GM19328 (cell line): ENCODE data around the gene STYXL2.

ENCODE experiments used
- ATAC-seq: cut with Tn5 transposase; IDR thresholded peaks from one replicate; pipeline ENCODE4 v1.9.1; 2021; ENCODE audit warnings: mild to moderate bottlenecking, moderate library complexity; ENCODE audit not compliant: unreplicated experiment

STYXL2 gene

DNA sequence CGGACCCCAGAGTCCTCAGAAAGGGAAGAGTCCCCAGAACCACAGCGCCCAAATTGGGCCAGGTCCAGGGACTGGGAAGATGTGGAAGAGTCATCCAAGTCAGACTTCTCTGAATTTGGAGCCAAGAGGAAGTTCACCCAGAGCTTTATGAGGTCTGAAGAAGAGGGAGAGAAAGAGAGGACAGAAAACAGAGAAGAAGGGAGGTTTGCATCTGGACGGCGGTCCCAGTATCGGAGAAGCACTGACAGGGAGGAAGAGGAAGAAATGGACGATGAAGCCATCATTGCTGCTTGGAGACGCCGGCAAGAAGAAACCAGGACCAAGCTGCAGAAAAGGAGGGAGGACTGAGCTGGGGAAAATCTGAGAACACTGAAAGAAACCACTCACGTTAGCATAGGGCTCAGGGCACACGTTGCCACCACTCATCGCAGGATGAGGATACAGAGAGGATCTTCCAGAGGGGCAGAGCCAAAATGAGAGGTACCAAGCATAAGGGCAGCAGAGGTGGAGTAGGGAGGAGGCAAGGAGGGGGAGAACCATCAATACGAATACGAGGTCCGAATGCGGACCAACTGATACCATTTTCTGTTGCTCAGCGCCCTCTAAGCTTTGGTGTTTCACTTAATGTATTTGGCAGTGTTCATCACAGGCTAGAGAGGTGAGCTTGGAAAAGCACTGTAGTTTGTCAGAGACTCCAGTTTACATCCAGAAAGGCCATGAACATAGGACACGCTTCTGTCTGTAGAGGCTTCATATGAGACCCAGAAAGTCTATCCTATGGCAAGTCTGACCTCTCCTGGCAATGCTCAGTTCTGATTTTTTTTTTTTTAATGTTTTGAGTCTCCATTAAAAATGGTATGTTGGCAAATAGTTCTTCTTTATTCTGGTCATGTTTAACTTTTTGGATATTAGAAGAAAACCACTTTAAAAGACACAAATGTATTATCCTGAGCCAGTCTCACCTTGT is 34.7 kb downstream of the STYXL2 start:
- no peak for ATAC-seq

DNA sequence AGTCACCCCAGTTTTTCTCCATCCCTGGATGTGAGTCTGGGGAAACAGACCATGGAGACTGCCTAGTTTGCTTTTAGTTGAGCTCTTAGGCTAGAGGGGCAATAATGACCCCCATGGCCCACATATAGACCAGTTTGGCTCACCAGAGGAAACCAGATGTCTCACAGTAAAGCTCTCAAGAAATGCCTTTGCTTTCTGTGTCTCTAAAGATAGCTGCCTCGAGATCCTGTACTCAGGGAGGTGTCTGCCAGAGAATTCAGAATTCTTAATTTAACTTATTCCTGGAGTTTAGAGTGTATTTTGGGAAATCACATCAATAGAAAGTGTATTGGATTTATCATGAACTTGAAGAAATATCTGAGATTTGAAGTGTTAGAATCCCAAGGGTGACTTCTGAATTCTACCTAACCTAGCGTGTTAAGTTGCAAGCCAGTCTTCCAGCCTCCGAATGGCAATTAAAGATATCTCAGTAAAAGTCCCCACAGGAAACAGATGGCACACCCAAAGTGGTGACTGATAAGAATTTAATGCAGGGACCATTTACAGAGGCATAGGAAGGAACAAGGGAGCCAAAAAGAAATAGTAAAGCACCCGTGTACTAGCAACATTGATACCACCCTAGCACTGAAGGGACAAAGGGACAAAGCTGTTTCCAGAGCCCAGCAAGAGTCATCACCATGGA is 37.1 kb downstream of the STYXL2 start:
- ATAC-seq, result no peak

DNA sequence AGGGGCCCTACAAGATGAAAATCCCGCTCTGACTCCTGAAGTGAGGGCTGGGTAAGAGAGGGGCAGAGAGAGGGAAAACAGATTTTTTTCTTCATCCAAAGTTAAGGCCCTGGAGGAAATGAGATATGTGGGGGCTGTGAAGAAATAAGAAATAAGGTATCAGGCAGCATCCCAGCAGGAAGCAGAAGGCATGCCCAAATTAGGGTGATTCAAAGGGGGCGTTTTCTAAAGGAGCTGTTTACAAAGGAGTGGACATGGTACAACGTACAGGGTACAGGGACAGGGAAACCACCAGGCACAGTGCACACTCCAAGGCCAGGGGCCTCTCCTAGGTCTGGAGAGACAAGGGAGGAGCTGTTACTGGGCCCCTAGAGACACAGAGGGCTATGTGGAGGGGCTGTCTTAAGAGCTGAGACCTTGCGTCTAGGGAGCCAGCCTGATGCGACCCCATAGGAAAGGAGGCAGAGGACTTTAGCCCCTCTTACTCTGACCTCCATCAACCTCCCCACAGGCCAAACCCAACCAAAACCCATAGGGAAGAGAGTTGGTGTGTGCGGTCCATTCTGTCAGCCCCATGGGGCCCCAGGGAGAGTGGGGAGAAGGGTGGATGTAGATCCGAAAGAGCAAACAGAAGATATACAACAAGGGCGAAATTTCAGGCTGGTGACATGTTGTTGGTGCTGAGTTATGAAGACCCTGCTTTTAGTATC is 38.6 kb downstream of the STYXL2 start:
- no peak for ATAC-seq

DNA sequence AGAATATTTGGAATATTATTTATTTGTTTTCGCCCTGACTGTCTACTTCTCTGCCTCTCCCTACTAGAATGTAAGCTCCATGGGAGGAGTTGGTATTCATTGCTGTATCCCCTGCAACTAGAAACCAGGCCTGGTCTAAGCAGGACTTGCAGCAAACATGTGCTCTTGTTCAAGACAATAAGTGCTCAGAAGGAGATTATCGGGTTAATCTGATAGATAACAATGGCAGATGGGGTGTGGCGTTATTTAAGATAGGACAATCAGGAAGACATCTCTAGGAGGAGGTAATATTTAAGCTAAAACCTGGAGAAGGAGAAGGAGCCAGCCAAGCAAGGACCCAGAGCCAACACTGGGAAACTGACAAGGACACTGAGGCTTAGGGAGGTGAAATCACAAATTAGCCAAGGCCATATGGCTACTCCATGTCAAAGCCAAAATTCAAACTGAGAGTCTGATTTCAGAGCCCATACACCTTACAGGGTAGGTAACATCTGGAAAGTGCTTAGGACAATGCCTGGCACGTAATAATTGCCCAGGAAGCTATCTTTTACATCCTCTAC is 41.5 kb downstream of the STYXL2 start:
- no peak for ATAC-seq

DNA sequence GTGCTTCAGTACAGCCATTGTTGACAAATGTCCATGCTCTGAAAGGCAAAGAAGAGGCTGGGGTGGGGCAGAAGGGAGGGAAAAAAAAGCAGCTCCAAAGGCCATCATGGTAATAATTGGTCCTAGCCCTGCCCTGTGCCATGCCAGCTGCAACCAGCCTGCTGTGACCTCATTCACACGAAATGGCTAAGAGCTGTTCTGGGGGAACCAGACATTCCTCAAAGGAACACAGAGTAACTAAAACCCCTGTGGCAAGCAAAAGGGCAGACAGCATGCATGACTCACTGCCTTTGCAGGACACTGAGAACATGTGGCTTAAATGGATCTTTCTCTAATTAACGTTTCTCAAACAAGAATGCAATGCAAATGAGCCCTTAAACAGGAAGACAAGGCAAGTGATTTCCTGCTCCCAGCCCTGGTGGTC is 42.3 kb downstream of the STYXL2 start:
- ATAC-seq, result no peak

DNA sequence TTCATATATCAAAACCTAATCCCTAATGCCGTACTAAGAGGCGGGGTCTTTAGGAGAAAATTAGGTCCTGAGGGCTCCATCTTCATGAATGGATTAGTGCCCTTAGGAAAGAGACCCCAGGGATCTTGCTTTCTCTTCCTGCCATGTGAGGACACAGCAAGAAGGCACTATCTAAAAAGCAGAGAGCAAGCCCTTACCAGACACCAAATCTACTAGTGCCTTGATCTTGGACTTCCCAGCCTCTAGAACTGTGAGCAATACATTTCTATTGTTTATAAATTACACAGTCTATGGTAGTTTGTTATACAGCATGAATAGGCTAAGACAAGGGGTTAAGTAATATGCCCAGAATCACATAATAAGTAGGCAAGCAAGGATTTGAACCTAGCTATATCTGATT is 42.9 kb downstream of the STYXL2 start:
- no peak for ATAC-seq

DNA sequence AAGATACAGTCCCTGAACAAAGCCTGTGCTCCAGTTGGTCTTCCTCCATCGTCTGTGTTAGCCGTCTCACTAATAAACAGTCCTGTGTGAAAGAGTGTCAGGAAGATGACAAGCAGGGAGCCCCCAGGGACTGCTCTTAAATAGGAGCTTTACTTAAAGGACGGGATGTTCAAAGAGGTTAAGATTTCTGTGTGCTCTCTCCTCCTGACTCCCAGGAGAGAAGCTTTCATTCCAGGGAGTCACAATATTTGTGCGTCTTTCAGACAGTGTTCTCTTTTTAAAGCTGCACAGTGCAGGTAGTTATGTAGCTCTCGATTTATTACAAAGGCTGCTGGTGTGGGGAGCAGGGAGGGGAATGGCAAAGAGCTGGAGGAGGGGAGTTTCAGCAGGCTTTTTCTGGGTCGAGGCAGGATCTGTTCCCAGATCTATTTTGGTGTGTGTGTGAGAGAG is 43.5 kb downstream of the STYXL2 start:
- ATAC-seq, result no peak

DNA sequence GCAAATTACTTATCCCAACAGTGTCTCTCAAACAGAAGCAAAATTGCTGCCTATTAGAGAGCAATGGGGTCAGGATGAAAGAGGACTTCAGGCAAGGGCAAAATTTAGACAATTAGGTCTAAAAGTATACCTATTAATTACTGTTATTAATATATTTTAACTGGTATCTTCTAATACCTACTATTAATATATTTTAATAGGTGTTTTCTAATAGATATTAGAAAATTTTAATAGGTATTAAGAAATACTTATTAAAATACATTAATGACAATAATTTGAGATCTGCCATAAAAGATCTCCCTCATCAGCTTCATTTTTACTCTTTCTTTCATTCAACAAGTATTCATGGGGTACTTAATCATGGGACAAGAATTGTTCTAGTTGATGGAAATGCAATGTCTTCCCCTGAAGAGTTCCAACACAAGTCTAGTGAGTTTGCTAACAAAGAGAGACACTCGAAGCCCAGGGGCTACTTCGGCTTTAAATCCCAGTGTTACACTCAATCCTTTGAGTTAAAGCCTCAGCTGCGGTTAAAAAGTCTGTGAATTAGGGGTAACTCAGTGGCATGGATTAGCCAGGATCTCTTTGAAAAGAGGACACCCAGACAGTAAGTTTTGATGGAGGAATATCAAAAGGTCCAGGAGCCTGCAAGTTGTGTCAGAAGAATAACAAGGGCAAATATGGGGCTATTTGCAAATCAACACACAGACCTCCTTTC is 44.1 kb downstream of the STYXL2 start:
- no peak for ATAC-seq

DNA sequence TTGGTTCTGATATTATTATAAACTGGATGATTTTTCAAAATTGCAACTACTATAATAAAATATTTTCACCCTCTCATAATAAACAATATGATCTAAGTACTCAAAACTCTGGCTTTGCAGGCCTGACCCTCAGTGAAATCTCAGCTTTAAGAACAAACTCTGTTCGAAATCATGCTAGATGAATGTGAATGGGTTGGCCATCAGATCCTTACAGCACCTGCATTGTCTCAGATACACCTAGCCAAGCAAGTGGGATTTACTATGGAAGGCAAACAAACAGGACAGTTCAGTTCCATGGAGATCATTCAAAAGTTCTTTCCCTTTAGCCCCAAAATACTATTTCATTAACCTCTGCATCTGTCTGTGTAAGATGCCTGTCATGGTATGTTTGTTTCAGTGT is 44.8 kb downstream of the STYXL2 start:
- no peak for ATAC-seq

DNA sequence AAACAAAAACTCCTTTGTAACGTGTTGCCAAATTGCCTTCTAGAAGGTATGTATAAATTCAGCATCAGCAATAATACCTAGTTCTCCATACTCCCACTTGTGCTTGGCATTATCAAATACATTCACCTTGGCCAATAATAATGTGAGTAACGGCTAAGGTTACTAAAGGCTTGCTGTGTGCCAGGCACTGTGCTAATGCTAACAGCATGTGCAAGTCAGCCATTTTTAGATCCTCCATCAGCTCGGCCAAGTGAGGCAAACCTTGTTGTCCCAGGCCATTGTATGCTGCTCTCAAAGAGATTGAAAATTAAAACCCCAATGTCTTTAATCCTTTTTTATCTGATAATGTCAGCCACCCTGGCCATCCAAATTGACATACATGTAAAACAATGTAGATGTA is 48.1 kb downstream of the STYXL2 start:
- ATAC-seq, result no peak
